ENCODE data around the gene IGF2BP3.

Gene IGF2BP3

DNA sequence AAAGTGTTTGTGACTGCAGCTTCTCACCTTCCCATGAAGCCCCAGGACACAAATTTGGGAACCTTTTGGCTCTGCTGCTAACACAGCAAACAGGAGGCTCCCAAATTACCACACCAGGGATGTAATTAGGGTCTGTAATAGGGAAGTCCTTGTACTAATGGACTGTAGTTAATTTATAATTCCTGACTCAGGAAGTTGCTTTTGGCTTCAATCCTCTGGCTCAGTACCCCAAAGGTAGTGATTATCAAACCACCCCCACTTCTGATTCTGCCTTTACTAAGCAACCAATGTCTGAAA, 174.9 kb downstream of the IGF2BP3 start:
- DNase-seq = no peak

DNA sequence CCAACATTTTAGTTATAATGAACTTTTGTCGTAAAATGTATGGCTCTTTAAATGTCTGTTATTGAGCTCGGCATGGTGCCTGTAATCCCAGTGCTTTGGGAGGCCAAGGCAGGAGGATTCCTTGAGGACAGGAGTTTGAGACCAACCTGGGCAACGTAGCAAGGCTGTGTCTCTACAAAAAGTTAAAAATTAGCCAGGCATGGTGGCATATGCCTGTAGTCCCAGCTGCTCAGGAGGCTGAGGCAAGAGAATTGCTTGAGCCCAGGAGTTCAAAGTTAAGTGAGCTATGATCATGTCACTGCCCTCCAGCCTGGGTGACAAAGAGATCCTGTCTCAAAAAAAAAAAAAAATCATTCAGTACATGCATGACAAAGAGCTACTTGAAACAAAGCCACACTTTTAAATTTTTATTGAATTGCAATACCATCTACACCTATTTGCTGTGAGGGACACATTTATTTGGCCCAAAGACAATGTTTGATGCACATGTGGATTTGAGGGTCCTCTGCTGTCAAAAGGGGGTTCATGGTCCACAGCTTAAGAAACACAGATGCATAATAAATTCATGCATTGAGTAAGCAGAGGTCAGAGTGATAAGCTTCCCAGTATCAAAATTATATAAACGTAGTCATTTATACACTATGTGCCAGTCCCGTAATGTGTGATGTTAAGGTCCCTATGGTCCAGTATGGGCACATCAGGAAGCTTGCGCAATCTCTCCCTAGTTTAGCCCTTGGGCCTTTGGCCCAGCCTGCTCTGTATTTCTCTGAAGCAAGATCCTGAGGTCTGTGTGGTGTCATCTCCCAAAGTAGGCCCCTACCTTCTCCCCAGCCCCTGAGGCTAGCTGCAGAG, 175.5 kb downstream of the IGF2BP3 start:
- DNase-seq = no peak

DNA sequence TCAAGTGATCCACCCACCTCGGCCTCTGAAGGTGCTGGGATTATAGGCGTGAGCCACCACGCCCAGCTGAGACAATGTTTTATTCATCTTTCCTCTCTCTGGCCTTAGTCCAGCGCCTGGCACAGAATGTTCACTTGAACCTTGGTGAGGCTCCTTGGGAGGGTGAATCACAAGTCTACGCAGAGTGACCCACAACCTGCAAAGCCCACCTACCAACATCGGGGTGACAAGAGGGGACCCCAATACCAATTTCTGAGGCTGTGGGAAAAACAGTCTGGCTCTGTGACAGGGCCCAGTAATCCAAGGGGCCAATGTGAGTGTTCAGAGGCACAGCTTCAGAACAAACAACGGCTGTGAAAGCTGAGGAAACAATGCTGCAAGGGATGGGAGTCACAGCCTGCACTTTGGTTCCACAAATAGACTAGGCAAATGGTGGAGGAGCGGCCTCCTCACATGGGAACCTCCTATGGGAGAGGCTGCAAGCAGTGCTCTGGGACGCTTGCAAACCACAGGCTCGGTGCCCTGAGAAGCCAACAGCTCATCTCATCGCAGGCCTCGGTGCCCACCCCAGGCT, 176.7 kb downstream of the IGF2BP3 start:
- DNase-seq = no peak

DNA sequence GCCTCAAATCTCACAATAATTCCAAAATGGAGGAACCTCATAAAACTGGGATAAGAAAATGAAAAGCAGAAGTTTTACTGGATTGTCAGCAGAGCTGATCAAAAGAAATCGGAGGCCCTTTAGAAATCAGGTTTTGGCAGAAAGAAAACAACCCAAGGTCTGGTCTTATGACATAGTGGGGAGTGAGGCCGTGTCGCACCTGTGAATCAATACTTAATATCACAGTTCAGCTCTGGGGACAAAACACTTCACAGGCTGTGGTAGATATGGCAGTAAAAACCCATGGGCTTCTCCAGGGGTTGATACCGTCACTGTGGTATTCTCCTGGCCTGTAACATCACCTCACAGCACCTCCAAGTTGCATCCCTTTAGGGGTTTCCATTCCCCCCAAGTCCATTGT, 177.7 kb downstream of the IGF2BP3 start:
- no peak for DNase-seq

DNA sequence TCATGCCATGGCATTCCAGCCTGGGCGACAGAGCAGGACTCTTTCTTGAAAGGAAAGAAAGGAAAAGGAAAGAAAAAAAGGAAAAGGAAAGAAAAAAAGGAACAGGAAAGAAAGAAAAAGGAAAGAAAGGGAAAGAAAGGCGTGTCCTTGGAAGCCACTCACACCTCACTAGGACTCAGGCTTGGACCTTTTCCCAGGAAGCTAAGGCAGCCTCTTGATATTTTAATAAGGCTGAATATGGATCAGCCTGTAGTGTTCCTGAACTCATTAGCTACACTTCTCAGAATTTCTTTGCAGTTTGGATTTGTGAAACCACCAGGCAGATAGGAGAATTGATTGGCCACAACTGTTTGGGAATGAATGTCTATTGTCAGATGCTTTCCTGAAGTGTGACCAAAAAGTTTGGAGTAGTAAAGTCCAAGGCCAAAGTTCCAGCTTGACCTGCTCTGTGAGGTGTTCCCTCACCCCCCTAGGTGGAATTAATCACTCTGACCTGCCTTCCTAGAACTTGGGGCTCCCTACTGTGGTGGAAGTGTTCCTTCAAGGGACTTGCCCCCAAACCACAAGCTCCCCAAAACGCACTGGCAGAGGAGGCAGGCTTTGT, 178.2 kb downstream of the IGF2BP3 start:
- no peak for DNase-seq

DNA sequence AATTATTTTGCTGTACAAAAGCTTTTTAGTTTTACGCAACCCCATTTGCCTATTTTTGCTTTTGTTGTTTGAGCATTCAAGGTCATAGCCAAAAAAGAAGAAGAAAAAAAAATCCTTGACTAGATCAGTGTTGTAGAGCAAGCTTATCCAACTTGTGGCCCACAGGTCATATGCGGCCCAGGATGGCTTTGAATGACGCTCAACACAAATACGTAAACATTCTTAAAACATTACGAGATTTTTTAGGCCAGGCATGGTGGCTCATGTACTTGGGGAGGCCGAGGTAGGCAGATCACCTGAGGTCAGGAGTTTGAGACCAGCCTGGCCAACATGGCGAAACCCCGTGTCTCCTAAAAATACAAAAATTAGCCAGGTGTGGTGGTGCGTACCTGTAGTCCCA, 179.3 kb downstream of the IGF2BP3 start:
- DNase-seq = no peak

DNA sequence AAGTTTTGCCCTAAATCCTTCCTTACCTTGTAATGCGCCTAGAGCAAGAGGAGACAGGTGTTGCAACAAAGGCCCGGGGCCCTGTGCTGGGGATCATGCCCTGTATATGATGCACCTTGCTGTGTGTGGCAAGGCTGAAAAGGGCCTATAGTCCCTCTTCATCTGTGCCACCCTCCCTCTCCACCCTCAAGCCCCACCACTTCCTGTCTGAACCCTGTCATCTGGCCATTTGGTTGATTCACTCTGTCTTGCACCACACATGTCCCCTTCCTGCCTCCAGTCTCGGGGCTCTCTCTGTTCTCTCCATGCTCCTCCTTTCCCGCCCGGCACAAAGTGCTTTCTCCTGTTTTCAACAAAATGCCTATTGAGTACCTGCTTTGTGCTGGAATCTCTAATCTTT, 182.7 kb downstream of the IGF2BP3 start:
- DNase-seq = no peak

DNA sequence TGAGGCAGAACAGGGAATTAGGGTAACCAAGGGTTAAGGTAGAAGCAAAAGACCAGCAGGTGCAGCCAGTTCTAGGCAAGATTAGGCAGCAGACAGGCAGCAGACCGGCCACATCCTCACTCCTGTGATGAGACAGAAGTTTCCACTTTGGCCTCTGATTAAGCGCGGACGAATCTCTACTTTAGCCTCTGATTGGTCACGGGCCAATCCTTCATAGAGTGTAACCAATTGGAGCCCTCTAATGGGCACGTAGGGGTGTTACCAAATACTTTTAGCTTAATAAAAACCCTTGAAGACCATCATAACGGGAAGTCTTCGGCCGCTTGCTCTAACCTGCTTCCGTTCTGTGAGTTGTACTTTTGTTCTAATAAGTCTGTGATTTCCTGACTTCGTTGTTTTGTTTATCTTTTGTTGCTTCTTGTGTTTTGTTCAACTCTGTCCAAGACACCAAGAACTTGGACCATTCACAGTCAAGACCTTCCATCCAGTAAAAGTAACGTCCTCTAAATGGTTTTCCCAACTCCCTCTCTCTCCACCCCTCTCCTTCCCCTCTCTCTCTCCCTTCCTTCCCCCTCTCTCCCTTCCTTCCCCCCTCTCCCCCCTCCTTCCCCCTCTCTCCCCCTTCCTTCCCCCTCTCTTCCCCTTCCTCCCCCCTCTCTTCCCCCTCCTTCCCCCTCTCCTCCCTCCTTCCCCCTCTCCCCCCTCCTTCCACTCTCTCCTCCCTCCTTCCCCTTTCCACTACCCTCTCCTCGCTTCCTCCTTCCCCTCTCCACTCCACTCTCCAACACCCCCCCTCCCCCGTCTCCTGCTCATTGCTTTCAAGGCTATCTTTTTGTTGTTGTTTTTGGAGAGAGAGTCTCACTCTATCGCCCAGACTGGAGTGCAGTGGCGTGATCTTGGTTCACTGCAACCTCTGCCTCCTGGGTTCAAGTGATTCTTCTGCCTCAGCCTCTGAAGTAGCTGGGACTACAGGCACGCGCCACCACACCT, 184.3 kb downstream of the IGF2BP3 start:
- DNase-seq = no peak

DNA sequence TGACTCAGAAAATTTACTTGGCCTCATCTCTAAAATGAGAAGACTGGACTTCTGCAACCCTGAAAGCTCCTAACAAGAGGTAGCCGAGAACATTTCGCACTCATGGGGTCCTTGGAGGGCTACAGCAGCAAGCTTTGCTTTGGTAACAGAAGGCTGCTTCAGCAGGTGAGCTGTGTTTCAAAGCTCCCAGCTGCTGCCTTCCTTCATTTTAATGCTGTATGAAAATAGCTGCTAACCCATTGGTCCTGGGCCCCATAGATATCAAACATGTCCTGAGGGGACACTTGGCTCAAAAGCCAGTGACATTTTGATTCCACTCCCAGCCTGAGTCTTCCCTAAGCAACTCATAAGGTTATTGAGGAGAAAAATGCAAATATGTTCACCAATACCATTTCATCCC, 185.4 kb downstream of the IGF2BP3 start:
- DNase-seq = no peak

DNA sequence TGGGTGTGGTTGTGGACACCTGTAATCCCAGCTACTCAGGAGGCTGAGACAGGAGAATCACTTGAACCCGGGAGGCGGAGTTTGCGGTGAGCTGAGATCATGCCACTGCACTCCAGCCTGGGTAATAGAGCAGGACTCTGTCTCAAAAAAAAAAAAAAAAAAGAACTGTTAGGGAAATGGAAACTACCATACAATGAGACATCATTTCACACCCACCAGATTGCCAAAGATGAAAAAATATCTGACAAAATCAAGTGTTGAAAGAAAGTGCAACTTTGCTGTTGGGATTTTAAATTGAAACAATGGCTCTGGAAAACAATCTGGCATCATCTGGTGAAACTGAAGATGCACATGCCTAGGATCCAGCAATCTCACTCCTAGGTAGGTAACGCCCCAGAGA, 187.2 kb downstream of the IGF2BP3 start:
- DNase-seq = no peak

DNA sequence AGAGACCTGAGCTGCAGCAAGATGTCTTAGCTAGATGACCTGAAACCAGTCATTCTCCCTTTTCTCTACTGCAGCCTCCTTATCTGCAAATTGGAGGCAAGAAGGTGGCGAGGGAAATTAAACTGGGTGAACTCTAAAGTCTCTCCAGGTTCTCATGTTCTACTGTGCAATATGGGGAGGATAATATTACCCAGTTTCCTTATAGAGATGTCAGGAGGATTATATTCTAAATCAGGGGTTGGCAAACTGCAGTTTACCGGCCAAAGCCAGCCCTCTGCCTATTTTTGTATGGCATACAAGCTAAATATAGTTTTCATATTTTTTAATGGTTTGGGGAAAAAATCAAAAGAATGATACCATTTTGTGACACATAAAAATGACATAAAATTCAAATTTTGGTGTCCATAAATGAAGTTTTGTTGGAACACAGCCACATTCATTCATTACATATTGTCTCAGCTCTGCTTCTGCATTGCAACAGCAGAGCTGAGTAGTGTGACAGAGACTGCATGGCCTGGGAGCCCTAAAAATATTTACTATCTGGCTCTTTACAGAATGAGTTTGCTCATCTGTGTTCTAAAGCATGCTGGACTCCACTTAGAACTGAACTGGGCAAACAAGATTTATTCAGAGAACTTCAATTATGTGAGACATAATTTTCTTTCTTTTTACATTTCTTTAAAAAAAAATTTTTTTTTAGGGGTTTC, 190.3 kb downstream of the IGF2BP3 start:
- no peak for DNase-seq

DNA sequence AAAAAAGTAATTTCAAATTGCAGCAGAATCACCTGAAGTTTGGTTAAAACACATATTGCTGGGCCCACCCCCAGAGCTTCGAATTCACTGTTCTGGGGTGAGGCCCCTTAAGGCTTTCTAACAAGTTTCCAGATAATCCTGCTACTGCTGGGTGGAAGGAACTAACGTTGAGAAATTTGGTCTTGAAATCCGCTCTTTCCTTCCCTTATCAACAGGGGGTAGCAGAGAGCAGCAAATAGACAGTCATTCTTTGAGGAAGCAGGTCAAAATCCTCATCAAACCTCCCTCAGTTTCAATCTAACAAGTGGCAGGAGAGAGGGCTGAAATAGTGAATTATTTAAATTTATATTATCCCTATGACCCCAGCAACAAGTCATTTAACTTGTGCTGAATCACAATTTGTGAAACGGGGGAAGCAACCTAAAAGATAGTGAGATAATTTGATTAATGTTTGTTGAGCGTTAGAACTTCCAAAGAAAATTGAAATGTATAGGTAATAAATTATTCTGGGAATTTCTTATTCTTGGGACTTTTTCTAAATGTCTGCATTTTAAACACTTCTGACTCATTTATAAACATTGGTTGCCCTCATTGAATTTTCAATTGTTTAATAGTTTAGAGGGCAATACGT, 192.8 kb downstream of the IGF2BP3 start:
- DNase-seq = no peak

DNA sequence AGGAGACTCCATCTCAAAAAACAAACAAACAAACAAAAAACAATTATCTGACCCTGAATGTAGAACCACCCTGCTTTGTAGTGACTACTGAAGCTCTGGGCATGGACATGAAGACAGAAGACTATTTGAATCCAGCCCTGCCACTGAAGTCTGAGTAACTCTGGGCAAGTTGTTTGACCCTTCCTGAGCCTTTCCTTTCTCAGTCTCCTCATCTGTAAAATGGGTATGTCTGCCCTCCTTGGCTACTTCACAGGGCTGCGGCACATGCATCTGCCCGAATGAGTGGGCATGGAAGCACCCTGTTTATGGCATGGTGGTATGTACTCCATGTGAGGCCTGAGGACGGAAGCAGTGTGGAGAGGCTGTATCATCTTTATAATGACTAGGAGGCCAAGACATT, 193.3 kb downstream of the IGF2BP3 start:
- DNase-seq = no peak

DNA sequence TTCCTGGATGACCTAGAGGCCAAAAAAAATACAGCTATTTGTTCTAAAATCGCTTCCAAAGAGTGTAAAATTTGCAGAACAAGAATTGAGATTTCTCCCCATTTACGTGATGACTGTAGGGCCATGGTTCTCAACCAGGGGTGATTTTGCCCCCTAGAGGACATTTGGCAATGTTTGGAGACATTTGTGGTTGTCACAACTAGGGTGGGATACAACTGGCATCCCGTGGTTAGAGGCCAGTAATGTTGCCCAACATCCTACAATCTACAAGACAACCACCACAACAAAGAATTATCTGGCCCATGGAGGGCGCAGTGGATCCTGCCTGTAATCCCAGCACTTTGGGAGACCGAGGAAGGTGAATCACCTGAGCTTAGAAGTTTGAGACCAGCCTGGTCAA, 193.9 kb downstream of the IGF2BP3 start:
- DNase-seq = no peak

DNA sequence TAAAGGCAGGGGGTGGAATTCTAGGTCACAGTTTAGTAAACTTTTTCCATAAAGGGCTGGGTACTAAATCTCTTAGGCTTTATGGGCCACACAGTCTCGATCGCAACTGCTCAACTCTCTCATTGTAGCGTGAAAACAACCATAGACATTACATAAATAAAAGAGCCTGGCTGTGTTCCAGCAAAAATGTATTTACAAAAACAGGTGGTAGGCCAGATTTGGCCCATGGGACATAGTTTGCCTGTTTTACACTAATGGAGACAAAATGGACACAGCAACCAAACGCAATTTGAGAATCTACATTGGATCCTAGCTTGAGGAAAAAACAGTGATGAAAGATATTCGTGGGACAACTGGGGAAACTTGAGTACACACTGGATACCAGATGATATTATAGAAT, 194.4 kb downstream of the IGF2BP3 start:
- DNase-seq = no peak

DNA sequence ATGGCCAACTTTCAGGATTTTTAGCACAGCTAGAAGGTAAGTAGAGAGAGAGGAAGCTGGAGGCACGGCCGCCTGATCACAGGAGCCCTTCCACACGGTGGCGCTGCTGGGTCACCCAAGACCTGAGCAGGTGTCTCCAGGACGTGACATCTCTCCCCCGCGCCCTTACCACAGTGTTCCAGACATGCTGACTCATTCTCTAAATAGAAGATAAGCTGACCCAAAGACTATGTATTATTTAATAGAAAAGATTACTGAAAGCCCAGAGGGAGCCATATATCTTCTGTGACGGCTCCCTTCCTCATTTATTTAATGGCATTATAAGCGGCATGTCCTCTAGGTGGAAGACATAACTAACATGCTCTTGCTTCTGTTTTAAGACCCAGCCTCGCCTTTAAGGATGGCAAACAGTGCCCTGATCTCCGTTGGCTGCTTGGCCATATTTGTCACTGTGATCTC, 197.1 kb downstream of the IGF2BP3 start:
- peak; percentile 39 for DNase-seq

DNA sequence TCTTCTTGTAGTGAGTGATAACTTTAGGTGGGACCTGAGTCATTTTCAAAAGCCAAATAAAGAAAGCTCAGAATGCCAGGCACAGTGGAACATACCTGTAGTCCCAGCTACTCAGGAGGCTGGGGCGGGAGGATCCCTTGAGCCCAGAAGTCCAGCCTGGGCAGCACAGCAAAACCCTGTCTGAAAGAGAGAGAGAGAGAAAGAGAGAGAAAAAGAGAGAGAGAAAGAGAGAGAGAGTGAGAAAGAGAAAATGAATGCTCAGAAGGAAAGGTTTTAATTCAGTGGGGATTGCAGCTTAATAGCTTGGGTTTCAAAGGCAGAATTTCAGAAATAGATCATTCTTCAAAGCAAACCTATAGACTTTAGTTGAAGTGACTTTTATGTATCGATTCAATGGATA, 198.0 kb downstream of the IGF2BP3 start:
- DNase-seq = no peak

DNA sequence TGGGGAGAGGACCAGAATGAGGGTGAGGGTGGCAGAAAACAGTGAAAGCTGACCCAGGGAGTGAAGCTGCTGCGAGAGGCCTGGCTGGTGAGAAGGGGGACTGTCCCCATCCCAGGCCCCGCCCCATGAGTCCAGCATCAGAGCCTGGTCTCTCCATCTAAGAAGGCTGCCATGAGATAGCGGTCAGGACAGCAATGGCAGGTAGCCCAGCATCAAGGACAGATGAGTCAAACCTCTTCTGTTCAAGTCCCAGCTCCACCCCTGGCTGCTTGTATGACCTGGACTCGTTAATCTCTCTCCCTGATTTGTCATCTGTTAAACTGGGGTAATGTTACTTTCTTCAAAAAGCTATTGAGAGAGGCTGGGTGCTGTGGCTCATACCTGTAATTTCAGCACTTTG, 201.5 kb downstream of the IGF2BP3 start:
- DNase-seq = no peak

DNA sequence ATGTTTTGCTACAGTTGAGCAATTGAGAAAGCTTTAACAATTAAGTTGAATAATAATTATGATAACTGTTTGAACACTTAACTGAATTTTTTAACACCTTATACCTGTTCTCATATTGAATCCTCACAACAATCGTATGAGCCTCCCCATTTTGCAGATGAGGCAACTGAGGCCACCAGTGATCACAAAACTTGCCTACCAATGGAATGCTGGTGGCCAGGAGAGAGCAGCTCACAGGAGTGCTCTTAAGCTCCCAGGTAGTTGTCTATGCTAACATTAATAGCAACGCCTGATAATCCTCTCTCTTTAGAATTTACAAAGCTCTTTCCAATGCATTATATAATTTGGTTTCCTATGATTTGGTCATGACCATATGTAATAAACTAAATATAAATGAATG, 202.1 kb downstream of the IGF2BP3 start:
- no peak for DNase-seq

DNA sequence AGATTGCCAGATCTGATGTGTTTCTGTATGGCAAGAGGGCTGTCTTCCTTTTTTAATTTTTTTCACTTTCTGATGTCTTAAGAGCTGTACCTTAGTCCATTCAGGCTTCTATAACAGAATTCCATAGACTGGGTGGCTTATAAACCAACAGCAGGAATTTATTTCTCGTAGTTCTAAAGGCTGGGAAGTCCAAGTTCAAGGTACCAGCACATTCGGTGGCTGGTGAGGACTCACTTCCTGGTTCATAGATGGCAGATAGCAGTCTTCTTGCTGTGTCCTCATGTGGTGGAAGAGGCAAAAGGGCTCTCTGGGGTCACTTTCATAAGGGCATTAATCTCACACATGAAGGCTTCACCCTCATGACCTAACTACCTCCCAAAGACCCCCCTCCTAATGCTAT, 202.9 kb downstream of the IGF2BP3 start:
- DNase-seq = no peak

DNA sequence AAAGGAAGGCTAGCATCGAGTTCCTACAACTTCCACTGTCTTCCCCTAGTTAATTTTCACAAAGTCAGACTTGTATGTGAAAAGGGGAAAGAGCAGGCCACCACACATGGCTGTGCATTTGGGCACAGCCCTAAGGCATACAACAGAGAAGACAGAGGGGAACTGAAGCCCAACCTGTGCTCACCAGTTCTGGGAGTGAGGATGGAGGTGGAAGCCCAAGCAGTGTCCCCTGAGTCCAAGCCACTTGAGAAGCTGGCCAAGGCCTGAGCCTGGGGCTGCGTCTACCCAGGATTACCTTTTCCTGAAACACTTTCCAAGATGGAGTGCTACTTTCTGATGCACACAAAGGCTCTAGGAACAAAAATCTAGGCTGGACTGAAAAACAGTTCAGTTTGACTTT, 203.4 kb downstream of the IGF2BP3 start:
- no peak for DNase-seq
